NCI-H345 treated with DMSO at 0.1 percent for 48 hours (cell line): ENCODE results near the gene RPL10A.

Experiments
- DNase-seq: peaks from one replicate; lab custom pipeline; 2025; ENCODE audit not compliant: unreplicated experiment; lab: John Stamatoyannopoulos, UW

RPL10A gene

DNA sequence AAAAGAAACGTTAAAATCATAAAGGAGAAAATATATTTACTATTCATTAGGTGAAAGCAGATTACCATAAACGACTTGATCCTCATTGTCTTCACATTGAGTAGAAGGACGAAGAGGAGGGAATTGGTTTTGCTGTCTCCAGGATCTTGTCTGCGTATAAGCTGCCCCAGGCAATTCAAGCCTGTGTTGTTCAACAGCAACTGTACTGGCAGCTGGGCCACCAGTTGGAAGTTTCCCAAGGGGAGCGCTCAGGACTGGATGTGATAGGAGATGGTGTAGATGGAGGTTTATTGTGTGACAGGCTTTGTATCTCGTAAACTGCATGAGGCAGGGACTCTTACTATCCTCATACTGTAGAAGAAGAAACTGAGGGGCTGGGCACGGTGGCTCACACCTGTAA lies 20.0 kb upstream of the RPL10A start:
- DNase-seq = no peak

GRCh38 chr6:35449287-35449881 lies 18.8 kb upstream of the RPL10A start:
- peak; percentile 80 for DNase-seq

DNA sequence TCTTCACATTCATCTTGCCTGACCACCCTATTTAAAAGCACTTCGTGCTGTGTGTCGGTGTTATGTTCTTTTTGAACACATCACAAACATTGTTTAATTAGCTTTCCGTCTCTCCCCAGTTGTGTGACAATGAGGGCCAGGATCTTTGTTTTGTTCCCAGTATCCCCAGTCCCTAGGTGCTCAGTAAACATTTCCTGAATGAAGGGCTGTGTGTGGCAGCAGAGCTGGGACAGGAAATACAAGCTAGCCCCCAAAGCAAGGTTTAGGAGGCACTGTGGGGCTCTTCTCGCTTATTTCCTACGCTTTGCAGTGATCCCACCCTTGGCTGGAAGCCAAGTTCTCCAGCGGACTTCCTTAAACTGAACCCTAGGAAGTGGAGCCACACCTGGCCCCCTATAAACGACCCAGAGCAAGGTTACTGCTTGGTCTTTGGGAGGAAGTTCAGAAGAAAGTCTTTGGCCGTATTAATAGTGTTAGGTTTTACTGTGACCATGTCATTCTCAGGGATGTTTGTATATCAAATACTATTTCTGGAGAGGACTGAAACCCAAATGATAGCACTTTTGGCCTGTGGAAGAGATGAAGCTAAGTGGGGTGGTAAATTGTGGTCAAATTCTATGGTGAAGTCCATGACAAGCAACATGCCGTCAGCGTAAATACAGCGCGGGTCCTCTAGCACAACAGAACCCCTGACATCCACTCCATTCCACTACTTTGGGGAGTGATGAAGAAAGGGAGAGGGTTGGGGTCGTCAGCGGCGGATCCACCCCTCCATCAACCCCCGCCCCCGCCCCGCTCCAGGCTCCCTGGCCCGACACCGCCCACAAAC lies 16.6 kb upstream of the RPL10A start:
- no peak for DNase-seq

GRCh38 chr6:35452183-35453090 lies 15.8 kb upstream of the RPL10A start, which contains the start of gene FANCE:
TSS of gene FANCE (plus strand) at chr6:35452338. CDS start at chr6:35452546, 208 bp downstream.
- peak; percentile 72 for DNase-seq

- no peak for DNase-seq
Observed at GRCh38 chr6:35453236-35453635, 15.0 kb upstream of the RPL10A start.

DNA sequence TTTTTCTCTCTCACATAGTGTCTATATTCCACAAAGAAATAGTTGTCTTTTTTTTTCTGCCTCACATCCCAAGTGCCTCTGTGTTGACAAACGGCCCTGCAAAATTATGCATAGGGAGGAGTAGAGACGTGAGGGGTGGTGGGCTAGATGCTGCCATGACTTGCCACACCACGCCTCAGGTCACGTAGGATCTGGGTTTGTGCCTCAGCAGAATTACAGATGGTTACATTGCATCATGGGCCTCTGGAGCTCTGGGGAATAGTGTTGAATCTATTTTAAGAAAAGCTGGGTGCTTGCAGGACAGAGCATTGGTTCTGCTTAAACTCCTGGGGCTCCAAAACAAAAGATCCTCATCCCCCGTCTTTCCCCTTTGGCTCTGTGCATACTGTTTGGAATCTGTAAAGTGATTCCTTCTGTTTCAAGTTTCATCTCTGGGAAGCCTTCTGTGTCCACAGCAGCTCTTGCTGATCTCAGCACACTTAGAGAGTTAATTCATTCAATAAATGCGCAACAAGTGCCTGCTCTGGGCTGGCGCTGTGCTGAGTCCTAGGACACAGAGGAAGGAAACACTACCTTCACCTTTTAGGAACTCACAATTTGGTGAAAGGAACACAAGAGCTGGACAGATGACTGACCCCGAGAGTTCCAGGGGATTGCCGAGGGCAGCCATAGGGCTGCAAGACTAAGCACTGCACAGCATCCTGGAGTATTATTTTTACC lies 13.7 kb upstream of the RPL10A start:
- no peak for DNase-seq

DNA sequence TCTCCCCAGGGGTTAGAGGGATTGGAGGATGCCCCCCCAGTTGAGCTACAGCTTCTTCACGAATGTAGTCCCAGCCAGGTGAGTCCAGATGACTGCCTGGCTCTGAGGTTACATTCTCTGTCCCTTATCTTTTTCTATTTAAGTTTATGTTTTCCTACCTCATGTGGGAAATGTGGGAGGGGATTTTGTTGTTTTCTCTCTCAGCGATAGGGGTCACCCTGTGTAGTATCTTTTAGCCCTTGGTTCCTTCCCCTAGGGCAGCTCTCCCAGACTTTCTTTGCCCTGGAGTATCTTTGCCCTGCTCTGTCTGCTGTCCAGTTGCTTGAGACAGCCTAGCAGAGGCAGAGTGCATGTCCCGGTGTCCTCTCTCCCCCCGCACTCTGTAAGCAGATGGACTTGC lies 10.3 kb upstream of the RPL10A start:
- DNase-seq = no peak

DNA sequence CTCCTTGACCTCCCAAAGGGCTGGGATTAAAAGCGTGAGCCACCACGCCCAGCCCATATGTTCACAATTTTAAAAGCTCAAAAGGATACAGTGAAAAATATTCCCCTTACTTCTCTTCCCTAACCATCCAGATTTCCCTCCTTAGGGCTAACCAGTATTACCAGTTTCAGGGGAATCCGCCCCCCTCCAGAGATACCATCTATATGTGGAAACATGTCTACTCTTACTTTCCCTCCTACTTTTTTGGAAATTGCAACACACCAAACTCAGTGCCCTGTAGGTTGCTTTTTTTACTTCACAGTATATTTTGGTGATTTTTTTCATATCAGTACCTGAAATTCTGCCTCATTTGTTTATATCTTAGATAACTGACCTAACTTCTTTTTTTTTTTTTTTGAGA lies 6.9 kb upstream of the RPL10A start:
- DNase-seq = no peak

- no peak for DNase-seq
Observed at GRCh38 chr6:35463292-35463691, 4.9 kb upstream of the RPL10A start.

DNA sequence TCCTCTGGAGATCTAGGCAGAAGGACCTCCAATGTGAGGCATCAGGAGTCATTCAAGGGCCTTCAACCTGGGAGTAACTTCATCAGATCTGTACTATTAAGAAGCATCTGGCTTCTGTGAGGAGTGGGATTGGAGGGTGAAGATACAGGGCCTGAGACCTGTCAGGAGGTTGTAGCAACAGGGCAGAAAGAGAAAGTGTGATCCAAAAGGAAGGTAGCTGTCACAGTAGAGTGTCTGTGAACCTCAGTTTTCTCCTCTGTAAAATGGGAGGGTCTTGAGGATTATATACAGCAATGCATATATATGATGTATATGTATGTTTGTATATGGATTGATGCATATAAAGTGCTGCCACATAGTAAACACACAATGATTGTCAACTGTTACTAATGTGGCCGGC lies 2.6 kb upstream of the RPL10A start:
- DNase-seq = no peak

DNA sequence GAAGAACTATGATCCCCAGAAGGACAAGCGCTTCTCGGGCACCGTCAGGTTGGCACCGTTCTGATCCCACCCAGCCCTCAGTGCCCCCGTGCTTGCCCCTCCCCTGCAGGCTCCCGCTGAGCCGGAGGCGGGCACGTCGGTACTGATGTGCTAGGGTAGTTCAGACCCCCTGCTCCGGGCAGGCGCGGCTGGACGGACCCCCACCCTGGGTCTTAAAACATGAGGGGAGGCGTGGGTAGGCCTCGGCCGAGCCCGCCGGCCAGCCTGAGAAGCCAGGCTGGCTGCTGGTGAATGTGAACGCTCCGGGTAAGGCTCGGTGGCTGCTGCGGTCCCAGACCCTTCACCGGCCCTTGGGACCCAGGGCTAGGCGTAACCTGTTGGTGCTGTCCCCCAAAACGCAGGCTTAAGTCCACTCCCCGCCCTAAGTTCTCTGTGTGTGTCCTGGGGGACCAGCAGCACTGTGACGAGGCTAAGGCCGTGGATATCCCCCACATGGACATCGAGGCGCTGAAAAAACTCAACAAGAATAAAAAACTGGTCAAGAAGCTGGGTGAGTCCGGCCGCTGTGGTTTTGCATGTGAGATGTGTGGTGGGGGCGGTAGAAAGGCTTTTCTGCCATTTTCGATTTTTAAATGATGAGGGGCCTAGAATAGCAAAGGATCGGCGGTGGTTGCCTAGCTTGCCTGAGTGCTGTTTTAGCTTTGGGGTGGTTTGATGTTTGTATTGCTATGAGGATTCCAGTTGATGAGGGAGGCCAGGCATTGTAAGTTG lies 964 bp downstream of the RPL10A start:
- no peak for DNase-seq

DNA sequence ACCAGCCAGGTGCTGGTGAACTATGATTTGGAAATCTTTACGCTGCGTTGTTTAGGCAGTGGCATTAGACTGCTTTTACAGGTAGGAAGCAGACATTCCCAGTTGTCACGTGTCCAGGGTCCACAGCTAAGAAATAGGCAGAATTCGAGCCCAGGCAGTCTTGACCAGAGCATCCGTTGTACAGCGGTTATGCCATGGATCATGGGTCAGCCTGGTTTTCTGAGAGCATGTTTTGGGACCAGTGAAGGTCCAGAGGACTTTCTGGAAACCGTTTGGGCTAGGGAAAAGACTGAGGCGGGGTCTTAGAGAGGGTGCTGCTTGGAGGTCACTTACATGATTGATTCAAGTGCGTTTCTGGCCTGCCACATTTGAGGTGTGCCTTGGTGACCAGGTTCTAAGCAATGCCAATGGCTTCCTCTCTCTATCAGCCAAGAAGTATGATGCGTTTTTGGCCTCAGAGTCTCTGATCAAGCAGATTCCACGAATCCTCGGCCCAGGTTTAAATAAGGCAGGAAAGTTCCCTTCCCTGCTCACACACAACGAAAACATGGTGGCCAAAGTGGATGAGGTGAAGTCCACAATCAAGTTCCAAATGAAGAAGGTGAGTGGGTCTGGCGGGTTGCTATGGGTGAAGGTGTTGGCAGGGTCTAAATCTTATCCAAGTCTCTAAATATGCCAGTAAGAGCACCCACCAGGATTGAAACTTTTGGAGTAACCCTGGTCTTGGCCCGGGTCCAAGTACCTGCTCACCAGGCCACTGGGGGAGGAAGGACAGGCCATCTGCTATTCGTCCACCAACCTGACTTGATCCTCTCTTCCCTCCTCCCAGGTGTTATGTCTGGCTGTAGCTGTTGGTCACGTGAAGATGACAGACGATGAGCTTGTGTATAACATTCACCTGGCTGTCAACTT lies 1.8 kb downstream of the RPL10A start:
- DNase-seq = no peak

GRCh38 chr6:35470663-35471120 lies 2.5 kb downstream of the RPL10A start:
- DNase-seq = no peak

DNA sequence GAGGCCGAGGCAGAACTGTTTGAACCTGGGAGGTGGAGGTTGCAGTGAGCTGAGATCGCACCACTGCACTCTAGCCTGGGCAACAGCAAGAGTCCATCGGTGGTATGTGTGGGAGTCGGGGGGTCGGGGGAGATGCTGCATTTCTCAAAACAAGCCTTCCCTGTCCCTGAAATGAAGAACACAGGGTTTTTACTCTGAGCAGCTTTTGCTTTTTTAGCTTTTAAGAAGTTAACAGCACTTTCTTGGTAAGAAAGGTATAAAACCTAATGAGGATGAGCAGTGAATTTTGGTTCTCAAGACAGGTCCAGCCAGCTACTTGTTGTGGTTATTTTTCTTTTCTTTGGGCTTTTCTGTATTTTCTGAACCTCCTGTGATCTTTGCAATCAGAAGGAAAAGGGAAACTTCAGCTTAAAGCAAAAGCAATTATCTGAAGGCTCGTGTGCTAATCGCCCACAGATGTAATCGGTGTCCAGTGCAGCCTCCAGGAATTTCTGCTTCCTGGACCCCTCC lies 3.7 kb downstream of the RPL10A start:
- DNase-seq = no peak

GRCh38 chr6:35473075-35473849 lies 5.1 kb downstream of the RPL10A start:
- no peak for DNase-seq

DNA sequence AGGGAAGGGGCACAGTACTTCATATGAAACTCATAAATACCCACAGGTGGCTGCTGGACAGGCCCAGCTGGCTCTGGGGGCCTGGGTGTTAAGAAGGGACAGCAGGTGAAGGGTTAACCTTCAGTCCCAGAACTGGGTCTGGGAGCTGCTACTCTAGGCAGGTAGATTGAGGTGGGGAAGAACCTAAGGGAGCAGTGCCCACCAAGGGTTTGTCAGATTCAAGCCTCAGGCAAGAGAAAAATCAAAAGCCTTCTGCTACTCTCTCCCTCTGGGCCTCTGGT lies 5.6 kb downstream of the RPL10A start:
- DNase-seq = no peak

- no peak for DNase-seq
Observed at GRCh38 chr6:35474131-35474941, 6.1 kb downstream of the RPL10A start.
